HepG2 (cell line): ENCODE data around the gene EVA1C. TPM values are rescaled to one million over a fixed set of nuclear protein-coding genes. Genes with fewer than 3 reads are reported as not detected.

ENCODE experiments used
- ATAC-seq: fragments of 200-7000 bp; cut with Tn5 transposase; 3 replicates; pipeline ENCODE4 v1.9.1; 2020; ENCODE audit warnings: mild to moderate bottlenecking, moderate library complexity
- BruUV-seq: library from RNA; stranded (reverse); fragments of 400-500 nt; replicated peaks from 2 replicates; lab custom pipeline; 2021; lab: Mats Ljungman, UMichigan
- CTCF ChIA-PET: fragments of 300-600 bp; formaldehyde crosslinking; extraction: SDS; loops from one replicate; lab custom pipeline; 2021; ENCODE audit warnings: low total read pairs, inconsistent platforms, low intra/inter-chr PET ratio; lab: Yijun Ruan, JAX
- POLR2A ChIA-PET: fragments of 350-600 bp; sonication (Branson Sonifier 250); formaldehyde crosslinking; loops from one replicate; lab custom pipeline; 2020; ENCODE audit warnings: antibody characterized with exemption, inconsistent platforms; lab: Yijun Ruan, JAX
- DNase-seq: peaks from one replicate; pipeline ENCODE4 v3.0.0-alpha.2; 2015; ENCODE audit warnings: low spot score
- FAIRE-seq: peaks from 3 replicates; lab custom pipeline; 2011; peaks lifted over from hg19 to GRCh38; lab: Jason Lieb, UNC
- H2AFZ ChIP-seq: one replicate; pipeline ENCODE4 v1.6.1; 2011; ENCODE audit warnings: low read length, inconsistent platforms
- H3K27ac ChIP-seq: fragments of 300-600 bp; 3 replicates; pipeline ENCODE4 v1.8.0; 2011; ENCODE audit warnings: mixed run types, mild to moderate bottlenecking, mixed read lengths, low read length, inconsistent platforms; ENCODE audit not compliant: insufficient read depth; ENCODE audit errors: extremely low read length
- H3K27me3 ChIP-seq, 2 experiments: fragments of 200-600 bp in 1 of 2; 2 replicates in 1 of 2; 3 replicates in 1 of 2; pipeline versions ENCODE4 v1.6.0 to v1.8.0; 2011; ENCODE audit warnings: low read length in 2 of 2, mild to moderate bottlenecking in 2 of 2, moderate library complexity in 2 of 2, inconsistent platforms in 1 of 2; ENCODE audit not compliant: insufficient read depth in 2 of 2, control insufficient read depth in 1 of 2
- H3K36me3 ChIP-seq, 2 experiments: fragments of 200-600 bp in 1 of 2; replicated peaks in 1 of 2; 2 replicates in 1 of 2; 3 replicates in 1 of 2; pipeline versions ENCODE4 v1.5.1 to v1.8.0; 2011; ENCODE audit warnings: low read length in 2 of 2, inconsistent platforms in 1 of 2; ENCODE audit not compliant: insufficient read depth in 2 of 2, control insufficient read depth in 1 of 2
- H3K4me1 ChIP-seq: 2 replicates; pipeline ENCODE4 v1.5.1; 2012; ENCODE audit warnings: low read length, inconsistent platforms; ENCODE audit not compliant: insufficient read depth
- H3K4me2 ChIP-seq: 2 replicates; pipeline ENCODE4 v1.6.0; 2011; ENCODE audit warnings: low read depth, low read length, inconsistent platforms
- H3K4me3 ChIP-seq, 3 experiments: fragments of 200-600 bp in 1 of 3; sonication (generic), shearing (Covaris generic) in 1 of 3; replicated peaks in 1 of 3; 2 replicates each; pipeline ENCODE4 v1.5.1; 2011 to 2016; ENCODE audit warnings: low read length in 3 of 3, inconsistent platforms in 2 of 3, low read depth in 2 of 3, mild to moderate bottlenecking in 2 of 3, control low read depth in 1 of 3, mixed read lengths in 1 of 3; ENCODE audit not compliant: insufficient read depth in 1 of 3
- H3K79me2 ChIP-seq: one replicate; pipeline ENCODE4 v1.6.1; 2011; ENCODE audit warnings: low read length, inconsistent platforms; ENCODE audit not compliant: insufficient read depth
- H3K9ac ChIP-seq: 2 replicates; pipeline ENCODE4 v1.6.0; 2011; ENCODE audit warnings: mild to moderate bottlenecking, low read depth, low read length, inconsistent platforms; ENCODE audit not compliant: insufficient read depth
- H3K9me3 ChIP-seq: 2 replicates; pipeline ENCODE4 v1.5.1; 2012; ENCODE audit warnings: mild to moderate bottlenecking, low read length
- H4K20me1 ChIP-seq: 2 replicates; pipeline ENCODE4 v1.6.0; 2011; ENCODE audit warnings: inconsistent platforms, mild to moderate bottlenecking, low read length, moderate library complexity; ENCODE audit not compliant: insufficient read depth
- ATAD3A ChIP-seq: sonication (generic); formaldehyde crosslinking; IDR thresholded peaks from 2 replicates; pipeline ENCODE4 v1.4.0; 2020; ENCODE audit warnings: missing genetic modification reagents
- ATF1 ChIP-seq: IDR thresholded peaks from 2 replicates; pipeline ENCODE4 v1.6.1; 2016; ENCODE audit warnings: mild to moderate bottlenecking, control low read depth
- CBX1 ChIP-seq: IDR thresholded peaks from one replicate; pipeline ENCODE4 v1.6.1; 2016; ENCODE audit warnings: antibody characterized with exemption, low read depth
- CEBPG ChIP-seq: IDR thresholded peaks from 2 replicates; pipeline ENCODE4 v1.6.1; 2016
- HIVEP1 ChIP-seq: sonication (generic); formaldehyde crosslinking; IDR thresholded peaks from 2 replicates; pipeline ENCODE4 v1.4.0; 2020; ENCODE audit warnings: mild to moderate bottlenecking, missing genetic modification reagents
- HNRNPL ChIP-seq: fragments of 200-400 bp; formaldehyde crosslinking; IDR thresholded peaks from 2 replicates; pipeline ENCODE4 v1.6.1; 2017; ENCODE audit warnings: mild to moderate bottlenecking, low read depth, low read length
- KDM5B ChIP-seq: sonication (generic); formaldehyde crosslinking; IDR thresholded peaks from 2 replicates; pipeline ENCODE4 v1.4.0; 2020; ENCODE audit warnings: missing genetic modification reagents, mild to moderate bottlenecking, borderline replicate concordance
- MBD4 ChIP-seq: IDR thresholded peaks from 2 replicates; pipeline ENCODE4 v1.6.1; 2012; ENCODE audit warnings: low read length, inconsistent platforms, borderline replicate concordance
- NFE2L1 ChIP-seq: sonication (generic); formaldehyde crosslinking; IDR thresholded peaks from 2 replicates; pipeline ENCODE4 v1.4.0; 2020; ENCODE audit warnings: missing genetic modification reagents, mild to moderate bottlenecking, borderline replicate concordance
- RXRA ChIP-seq: sonication (generic); formaldehyde crosslinking; IDR thresholded peaks from 2 replicates; pipeline ENCODE4 v1.5.1; 2020; ENCODE audit warnings: missing genetic modification reagents
- SMAD1 ChIP-seq: sonication (generic); formaldehyde crosslinking; IDR thresholded peaks from 2 replicates; pipeline ENCODE4 v1.4.0; 2020; ENCODE audit warnings: missing genetic modification reagents, low read depth, mild to moderate bottlenecking, borderline replicate concordance
- SRSF1 ChIP-seq: fragments of 200-400 bp; formaldehyde crosslinking; optimal IDR thresholded peaks from 2 replicates; pipeline ENCODE3; 2017; ENCODE audit warnings: mild to moderate bottlenecking, low read depth, low read length, moderate library complexity
- STAG1 ChIP-seq: sonication (generic); formaldehyde crosslinking; IDR thresholded peaks from 2 replicates; pipeline ENCODE4 v1.4.0; 2020; ENCODE audit warnings: missing genetic modification reagents
- ZBTB21 ChIP-seq: sonication (generic); formaldehyde crosslinking; IDR thresholded peaks from 2 replicates; pipeline ENCODE4 v1.4.0; 2020; ENCODE audit warnings: missing genetic modification reagents
- ZNF207 ChIP-seq: fragments of 450-650 bp; IDR thresholded peaks from 2 replicates; pipeline ENCODE4 v1.6.1; 2016; ENCODE audit warnings: antibody characterized with exemption, borderline replicate concordance
- ZNF256 ChIP-seq: sonication (generic); formaldehyde crosslinking; conservative IDR thresholded peaks from 2 replicates; pipeline ENCODE4 v1.4.0; 2020; ENCODE audit warnings: missing genetic modification reagents
- ZNF660 ChIP-seq: sonication (generic); formaldehyde crosslinking; IDR thresholded peaks from 2 replicates; pipeline ENCODE4 v1.5.1; 2020; ENCODE audit warnings: mild to moderate bottlenecking, low read depth, missing genetic modification reagents, borderline replicate concordance
- ZSCAN25 ChIP-seq: sonication (generic); formaldehyde crosslinking; IDR thresholded peaks from 2 replicates; pipeline ENCODE4 v1.8.0; 2022; ENCODE audit warnings: mild to moderate bottlenecking, missing genetic modification reagents
- WGBS: methylation state at CpG from one replicate; pipeline ENCODE4 v1.1.6; 2017; ENCODE audit warnings: low lambda C conversion rate; 5-methylcytosine and 5-hydroxymethylcytosine counted together
- in situ Hi-C: cut with HindIII; loops from 2 replicates; pipeline ENCODE4 v1.10.0; 2017; ENCODE audit warnings: low pct_unique_long_range_greater_than_20kb; ENCODE audit not compliant: extremely low pct_ligation_motif_present
- intact Hi-C: fragments of 100-400 bp; cut with micrococcal nuclease; formaldehyde crosslinking; loops from one replicate; pipeline ENCODE4 v1.10.0; 2022; ENCODE audit not compliant: unreplicated experiment
- polyA plus RNA-seq, 8 experiments: library from polyadenylated mRNA; depleted of rRNA in 3 of 8; stranded (reverse) in 7 of 8; unstranded in 1 of 8; fragments of >200 nt; fragmentation: Illumina TruSeq in 4 of 8; extraction: Trizol in 4 of 8; gene quantifications; 2 replicates each; pipeline versions ENCODE4 v1.2.1 to v1.2.3, GENCODE V29; 2011 to 2016; ENCODE audit warnings: low read depth in 4 of 8, missing spikeins in 1 of 8, mixed read lengths in 1 of 8; ENCODE audit not compliant: insufficient read depth in 1 of 8
- total RNA-seq, 5 experiments: library from RNA; depleted of rRNA; stranded (reverse); fragments of >200 nt; fragmentation: Illumina TruSeq; extraction: Trizol; gene quantifications; 2 replicates each; pipeline ENCODE4 v1.2.3, GENCODE V29; 2016; ENCODE audit warnings: low read depth in 1 of 5
- TF ChIP-seq, protein P1 (sequence below): sonication (generic); formaldehyde crosslinking; IDR thresholded peaks from 2 replicates; pipeline ENCODE4 v1.9.0; 2022; ENCODE audit warnings: missing genetic modification reagents, mild to moderate bottlenecking, borderline replicate concordance
- TF ChIP-seq, protein P2 (sequence below): sonication (generic); formaldehyde crosslinking; IDR thresholded peaks from 2 replicates; pipeline ENCODE4 v1.8.1; 2023; ENCODE audit warnings: mild to moderate bottlenecking, moderate library complexity, missing genetic modification reagents
- TF ChIP-seq, protein P3 (sequence below): sonication (generic); formaldehyde crosslinking; IDR thresholded peaks from 2 replicates; pipeline ENCODE4 v1.4.0; 2020; ENCODE audit warnings: missing genetic modification reagents

EVA1C gene
- total and polyA plus RNA-seq, 2 of the 13 experiments (the other 11 are each of a cell fraction or from before 2014, with no cell fraction given), result 0.29 to 0.34 TPM

DNA sequence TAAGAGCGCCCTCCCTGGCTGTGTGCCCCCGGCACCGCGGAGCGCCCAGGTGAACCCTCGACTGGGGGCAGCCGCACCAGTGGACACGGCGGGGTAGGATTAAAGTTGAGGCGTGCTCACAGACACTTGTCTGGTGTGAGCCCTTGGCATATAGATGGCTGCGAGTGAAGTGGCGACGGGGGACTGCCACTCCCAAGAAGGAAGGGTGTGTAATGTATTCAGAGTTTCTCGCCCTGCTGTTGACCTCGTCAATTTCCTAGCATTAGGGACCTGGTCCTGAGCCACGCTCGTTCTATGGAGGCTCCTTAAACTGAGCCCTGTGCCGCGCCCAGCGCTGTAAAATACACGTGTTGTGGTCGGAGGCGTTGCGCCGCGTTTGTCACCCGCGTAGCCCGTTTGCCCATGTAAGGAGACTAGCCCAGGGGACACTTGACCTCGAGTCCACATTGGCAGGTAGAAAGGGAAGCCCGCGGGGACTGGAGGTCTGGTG is 554 bp downstream of the EVA1C start:
- DNase-seq (no peak), FAIRE-seq (no peak), ATAC-seq (peak; percentile 51; the same call in 2 of the 3 replicates)
- intact Hi-C loops (loop anchor here (1.0 to 10.0 kb wide), 2 partner anchors 188 to 908 kb away; no protein-coding TSS in a partner anchor), in situ Hi-C loops (loop anchor here (5.0 kb wide), 1 partner anchor 179 kb away; no protein-coding TSS in a partner anchor)
- ChIA-PET POLR2A (interaction anchor here (1.5 kb wide), 1 partner anchor 16 kb away, joined by 3 read pairs; no protein-coding TSS in a partner anchor), CTCF (no interaction called here)
- no peak overlapping the region for H3K27ac ChIP-seq
- BruUV-seq, result no TSS peak
- no peaks in the 10 kb centered on the region for H3K9me3 ChIP-seq
- H2AFZ ChIP-seq, result peak overlapping the region; percentile 49
- peak overlapping the region; percentile 21 to 69 (median 53) for H3K4me3 ChIP-seq
- H3K4me2 ChIP-seq, result peak overlapping the region; percentile 84
- H3K36me3 ChIP-seq, result no peaks in the 10 kb centered on the region
- H3K27me3 ChIP-seq, result peaks cover 5 to 29% of the 10 kb centered on the region in 2 experiments
- 0% methylated on average over 12 of the region's 32 CpGs for WGBS
- 0 out of 2 replicates have a peak overlapping the region, but pooled peaks have one; percentile 7 for H3K9ac ChIP-seq
- H3K4me1 ChIP-seq, result peaks cover 19% of the 10 kb centered on the region
- no peaks in the 10 kb centered on the region for H4K20me1 ChIP-seq
- no peaks in the 10 kb centered on the region for H3K79me2 ChIP-seq
- TF ChIP-seq CEBPG (CRISPR knock-in tag), result no peak
- TF ChIP-seq, protein P1, sequence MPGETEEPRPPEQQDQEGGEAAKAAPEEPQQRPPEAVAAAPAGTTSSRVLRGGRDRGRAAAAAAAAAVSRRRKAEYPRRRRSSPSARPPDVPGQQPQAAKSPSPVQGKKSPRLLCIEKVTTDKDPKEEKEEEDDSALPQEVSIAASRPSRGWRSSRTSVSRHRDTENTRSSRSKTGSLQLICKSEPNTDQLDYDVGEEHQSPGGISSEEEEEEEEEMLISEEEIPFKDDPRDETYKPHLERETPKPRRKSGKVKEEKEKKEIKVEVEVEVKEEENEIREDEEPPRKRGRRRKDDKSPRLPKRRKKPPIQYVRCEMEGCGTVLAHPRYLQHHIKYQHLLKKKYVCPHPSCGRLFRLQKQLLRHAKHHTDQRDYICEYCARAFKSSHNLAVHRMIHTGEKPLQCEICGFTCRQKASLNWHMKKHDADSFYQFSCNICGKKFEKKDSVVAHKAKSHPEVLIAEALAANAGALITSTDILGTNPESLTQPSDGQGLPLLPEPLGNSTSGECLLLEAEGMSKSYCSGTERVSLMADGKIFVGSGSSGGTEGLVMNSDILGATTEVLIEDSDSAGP (CRISPR knock-in tag), result 0 out of 2 replicates have a peak, but pooled peaks have one; percentile 6
- TF ChIP-seq ZNF660 (CRISPR knock-in tag), result no peak
- no peak for TF ChIP-seq MBD4
- TF ChIP-seq ZBTB21 (CRISPR knock-in tag), result no peak
- 0 out of 2 replicates have a peak, but pooled peaks have one; percentile 25 for TF ChIP-seq HNRNPL
- TF ChIP-seq CBX1, result no peak
- TF ChIP-seq RXRA (CRISPR knock-in tag), result 0 out of 2 replicates have a peak, but pooled peaks have one; percentile 18
- TF ChIP-seq ATAD3A, result no peak
- TF ChIP-seq, protein P2, sequence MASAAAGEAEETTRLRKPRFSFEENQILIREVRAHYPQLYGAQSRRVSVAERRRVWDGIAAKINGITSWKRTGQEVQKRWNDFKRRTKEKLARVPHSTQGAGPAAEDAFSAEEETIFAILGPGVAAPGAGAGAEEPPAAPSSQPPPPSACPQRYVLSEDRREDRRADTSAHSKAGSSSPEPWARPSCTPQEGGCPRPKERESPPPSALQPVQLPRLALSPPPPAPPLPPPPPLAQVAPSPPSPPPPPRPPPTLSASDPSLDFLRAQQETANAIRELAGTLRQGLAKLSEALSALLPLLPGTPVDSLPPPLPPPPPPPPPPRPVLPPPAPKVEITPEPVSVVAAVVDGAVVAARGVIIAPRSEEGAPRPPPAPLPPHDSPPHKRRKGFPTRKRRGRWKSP (CRISPR knock-in tag), result peak; percentile 52; the same call in 1 of the 2 replicates
- TF ChIP-seq SMAD1 (CRISPR knock-in tag), result no peak
- TF ChIP-seq ZNF256 (CRISPR knock-in tag), result no peak
- 0 out of 2 replicates have a peak, but pooled peaks have one; percentile 12 for TF ChIP-seq ZSCAN25 (CRISPR knock-in tag)
- TF ChIP-seq, protein P3, sequence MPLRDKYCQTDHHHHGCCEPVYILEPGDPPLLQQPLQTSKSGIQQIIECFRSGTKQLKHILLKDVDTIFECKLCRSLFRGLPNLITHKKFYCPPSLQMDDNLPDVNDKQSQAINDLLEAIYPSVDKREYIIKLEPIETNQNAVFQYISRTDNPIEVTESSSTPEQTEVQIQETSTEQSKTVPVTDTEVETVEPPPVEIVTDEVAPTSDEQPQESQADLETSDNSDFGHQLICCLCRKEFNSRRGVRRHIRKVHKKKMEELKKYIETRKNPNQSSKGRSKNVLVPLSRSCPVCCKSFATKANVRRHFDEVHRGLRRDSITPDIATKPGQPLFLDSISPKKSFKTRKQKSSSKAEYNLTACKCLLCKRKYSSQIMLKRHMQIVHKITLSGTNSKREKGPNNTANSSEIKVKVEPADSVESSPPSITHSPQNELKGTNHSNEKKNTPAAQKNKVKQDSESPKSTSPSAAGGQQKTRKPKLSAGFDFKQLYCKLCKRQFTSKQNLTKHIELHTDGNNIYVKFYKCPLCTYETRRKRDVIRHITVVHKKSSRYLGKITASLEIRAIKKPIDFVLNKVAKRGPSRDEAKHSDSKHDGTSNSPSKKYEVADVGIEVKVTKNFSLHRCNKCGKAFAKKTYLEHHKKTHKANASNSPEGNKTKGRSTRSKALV (CRISPR knock-in tag), result peak; percentile 95
- TF ChIP-seq ATF1 (CRISPR knock-in tag), result no peak
- TF ChIP-seq ZNF207, result no peak
- 0 out of 2 replicates have a peak, but pooled peaks have one; percentile 34 for TF ChIP-seq HIVEP1
- TF ChIP-seq SRSF1, result peak; percentile 23
- TF ChIP-seq NFE2L1 (CRISPR knock-in tag), result no peak
- TF ChIP-seq KDM5B, result peak; percentile 50; the same call in 1 of the 2 replicates
- TF ChIP-seq STAG1, result peak; percentile 22; the same call in 1 of the 2 replicates
